Activated T-helper 1 cell treated with Interleukin-2 at 50 U/mL for 16 hours (primary cell): ENCODE measurements around the gene FITM1.
A peak's percentile ranks its signal among the peaks of the same experiment; 100 is the strongest.

Source experiments
- DNase-seq: peaks from one replicate; pipeline ENCODE4 v3.0.0-alpha.2; 2020; ENCODE audit warnings: low read depth

The FITM1 gene

DNA sequence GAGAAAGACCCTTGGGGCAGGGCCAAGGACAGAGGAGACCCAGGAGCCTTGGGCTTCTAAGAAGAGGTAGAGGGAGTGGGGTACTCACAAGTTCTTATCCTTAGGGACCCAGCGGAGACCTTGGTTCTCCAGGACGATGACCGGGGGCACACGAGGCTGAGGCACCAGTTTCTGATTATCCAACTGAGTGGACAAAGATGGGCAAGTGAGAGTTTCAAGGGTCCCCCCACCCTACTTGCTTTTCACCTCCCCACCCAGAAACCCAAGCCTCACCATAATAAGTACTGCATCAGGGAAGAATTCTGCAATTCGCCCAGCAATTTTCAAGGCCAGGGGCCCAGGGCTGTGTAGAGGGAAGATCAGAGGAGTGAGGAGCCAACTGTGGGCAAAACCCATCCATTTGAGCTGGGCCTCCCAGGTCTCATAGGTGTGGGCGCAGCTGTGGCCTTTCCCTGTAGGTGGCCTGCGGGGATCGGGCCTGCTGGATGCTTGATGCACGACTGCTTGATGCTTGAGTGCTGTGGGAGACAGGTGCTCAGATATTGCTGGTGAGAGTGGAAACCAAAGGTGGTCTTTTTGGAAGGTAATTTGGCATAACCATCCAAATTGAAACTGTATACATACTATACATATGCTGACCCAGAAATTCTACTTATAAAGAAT is 8.9 kb downstream of the FITM1 start:
- DNase-seq = no peak

GRCh38 chr14:24141097-24141880 is 10.8 kb downstream of the FITM1 start, which contains the start of gene EMC9:
Gene EMC9 (minus strand): TSS chr14:24141591. CDS start chr14:24141304, 287 bp downstream.
- peak; percentile 99 for DNase-seq

DNA sequence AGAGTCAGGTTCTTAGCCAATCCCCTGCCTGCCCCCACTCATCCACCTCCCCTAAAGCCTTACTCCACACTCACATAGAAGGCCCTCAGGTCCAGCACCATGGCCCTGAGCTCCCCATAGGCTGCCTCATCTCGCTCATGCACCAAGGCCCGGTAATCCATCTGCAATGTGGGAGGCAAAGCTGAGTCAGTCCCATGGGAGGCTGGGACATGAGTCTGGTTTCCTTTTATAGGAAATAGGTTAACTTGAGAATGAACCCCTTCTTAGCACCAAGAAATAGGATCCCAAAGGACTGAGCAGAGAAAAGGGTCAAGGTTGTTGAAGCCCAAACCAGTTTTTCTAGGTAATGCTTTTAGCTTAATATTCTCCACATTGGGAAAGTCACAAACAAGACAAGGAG is 13.1 kb downstream of the FITM1 start:
- no peak for DNase-seq

- no peak for DNase-seq
These were observed 14.0 kb downstream of the FITM1 start for GRCh38 chr14:24144451-24144850.

GRCh38 chr14:24145219-24145618 is 14.8 kb downstream of the FITM1 start:
- no peak for DNase-seq

- DNase-seq = no peak
These were observed 15.4 kb downstream of the FITM1 start for GRCh38 chr14:24145690-24146452.

DNA sequence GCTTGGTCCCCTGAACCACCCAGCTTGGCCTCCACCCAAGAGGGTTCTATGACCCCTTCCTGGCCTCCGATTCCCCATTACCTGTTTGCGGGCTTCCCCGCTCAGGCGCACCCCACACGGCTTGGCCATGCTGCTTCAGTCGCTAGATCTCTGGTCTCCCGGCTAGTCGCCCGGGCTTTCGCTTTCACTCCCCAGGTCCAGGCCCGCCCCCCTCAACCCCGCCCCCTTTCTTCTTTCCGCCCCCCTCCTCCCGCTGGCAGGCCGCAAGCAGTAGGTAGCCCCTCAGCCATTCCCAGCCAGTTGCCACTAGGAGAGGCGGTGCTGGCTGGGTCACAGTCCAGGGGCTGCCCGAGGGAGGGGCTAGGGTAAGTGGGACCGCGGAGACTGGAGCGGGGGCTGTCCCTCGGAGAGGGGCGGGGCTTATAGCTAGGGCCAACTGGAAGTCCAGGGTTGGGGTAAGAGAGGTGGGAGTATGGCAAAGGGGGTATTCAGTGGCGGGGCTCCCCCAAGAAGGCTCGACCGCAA is 16.1 kb downstream of the FITM1 start, which contains the start of gene PSME2:
TSS of gene PSME2 (minus strand) at position 158 of the 525 bp plus-strand sequence. CDS start at position 129, 29 bp downstream.
- peak; percentile 70 for DNase-seq

- peak; percentile 96 for DNase-seq
These were observed 16.7 kb downstream of the FITM1 start, which contains the start of gene RNF31 for GRCh38 chr14:24146978-24147760. Gene RNF31 (plus strand): TSS chr14:24147498. CDS start chr14:24147699, 201 bp downstream.

DNA sequence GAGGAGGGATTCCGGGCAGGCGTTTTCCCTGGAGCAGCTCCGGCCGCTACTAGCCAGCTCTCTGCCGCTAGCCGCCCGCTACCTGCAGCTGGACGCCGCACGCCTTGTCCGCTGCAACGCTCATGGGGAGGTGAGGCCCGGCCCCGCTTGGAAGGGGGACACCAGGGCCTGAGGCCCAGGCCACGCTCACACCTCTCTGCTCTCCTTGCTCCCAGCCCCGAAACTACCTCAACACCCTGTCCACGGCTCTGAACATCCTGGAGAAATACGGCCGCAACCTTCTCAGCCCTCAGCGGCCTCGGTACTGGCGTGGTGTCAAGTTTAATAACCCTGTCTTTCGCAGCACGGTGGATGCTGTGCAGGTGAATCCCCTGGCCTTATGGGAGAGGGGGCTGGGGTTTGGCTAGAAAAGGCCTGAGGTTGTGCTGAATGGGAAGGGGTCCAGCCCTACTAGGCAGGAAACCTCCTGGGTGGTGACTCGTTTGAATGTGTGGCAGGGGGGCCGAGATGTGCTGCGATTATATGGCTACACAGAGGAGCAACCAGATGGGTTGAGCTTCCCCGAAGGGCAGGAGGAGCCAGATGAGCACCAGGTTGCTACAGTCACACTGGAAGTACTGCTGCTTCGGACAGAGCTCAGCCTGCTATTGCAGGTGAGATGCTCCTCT is 17.4 kb downstream of the FITM1 start:
- DNase-seq = no peak

- no peak for DNase-seq
These were observed 19.0 kb downstream of the FITM1 start for GRCh38 chr14:24149302-24149969.

- DNase-seq = no peak
These were observed 19.6 kb downstream of the FITM1 start for GRCh38 chr14:24150061-24150460.

DNA sequence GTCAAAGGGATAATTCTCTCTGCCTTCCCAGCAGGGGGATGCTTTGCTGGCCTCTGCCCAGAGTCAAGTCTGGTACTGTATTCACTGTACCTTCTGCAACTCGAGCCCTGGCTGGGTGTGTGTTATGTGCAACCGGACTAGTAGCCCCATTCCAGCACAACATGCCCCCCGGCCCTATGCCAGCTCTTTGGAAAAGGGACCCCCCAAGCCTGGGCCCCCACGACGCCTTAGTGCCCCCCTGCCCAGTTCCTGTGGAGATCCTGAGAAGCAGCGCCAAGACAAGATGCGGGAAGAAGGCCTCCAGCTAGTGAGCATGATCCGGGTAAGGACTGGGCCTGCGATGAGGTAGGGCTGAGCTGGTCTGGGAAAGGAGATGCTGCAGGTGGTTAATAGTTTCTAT is 20.1 kb downstream of the FITM1 start:
- DNase-seq = no peak

DNA sequence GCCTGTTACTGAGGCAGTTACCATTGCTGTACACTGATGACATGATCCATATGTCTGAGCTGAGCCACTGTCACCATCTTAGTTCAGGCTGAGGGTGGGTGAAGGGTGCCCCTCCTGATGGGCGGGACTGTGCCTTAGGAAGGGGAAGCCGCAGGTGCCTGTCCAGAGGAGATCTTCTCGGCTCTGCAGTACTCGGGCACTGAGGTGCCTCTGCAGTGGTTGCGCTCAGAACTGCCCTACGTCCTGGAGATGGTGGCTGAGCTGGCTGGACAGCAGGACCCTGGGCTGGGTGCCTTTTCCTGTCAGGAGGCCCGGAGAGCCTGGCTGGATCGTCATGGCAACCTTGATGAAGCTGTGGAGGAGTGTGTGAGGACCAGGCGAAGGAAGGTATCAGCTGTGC is 20.5 kb downstream of the FITM1 start:
- DNase-seq = no peak

DNA sequence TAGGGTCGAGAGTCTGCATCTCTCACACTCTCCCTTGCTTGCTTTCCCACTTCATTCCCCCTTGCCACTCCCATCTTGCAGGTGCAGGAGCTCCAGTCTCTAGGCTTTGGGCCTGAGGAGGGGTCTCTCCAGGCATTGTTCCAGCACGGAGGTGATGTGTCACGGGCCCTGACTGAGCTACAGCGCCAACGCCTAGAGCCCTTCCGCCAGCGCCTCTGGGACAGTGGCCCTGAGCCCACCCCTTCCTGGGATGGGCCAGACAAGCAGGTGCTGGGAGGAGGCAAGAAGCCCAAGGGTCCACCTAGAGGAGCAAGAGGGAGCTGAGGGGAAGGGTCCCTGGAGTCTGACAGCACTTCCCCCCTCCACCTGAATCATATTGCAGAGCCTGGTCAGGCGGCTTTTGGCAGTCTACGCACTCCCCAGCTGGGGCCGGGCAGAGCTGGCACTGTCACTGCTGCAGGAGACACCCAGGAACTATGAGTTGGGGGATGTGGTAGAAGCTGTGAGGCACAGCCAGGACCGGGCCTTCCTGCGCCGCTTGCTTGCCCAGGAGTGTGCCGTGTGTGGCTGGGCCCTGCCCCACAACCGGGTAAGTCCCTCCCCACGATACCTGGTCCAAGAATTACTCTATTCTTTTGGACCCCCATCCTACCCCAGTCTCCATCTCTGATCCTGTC is 21.1 kb downstream of the FITM1 start:
- DNase-seq = no peak

DNA sequence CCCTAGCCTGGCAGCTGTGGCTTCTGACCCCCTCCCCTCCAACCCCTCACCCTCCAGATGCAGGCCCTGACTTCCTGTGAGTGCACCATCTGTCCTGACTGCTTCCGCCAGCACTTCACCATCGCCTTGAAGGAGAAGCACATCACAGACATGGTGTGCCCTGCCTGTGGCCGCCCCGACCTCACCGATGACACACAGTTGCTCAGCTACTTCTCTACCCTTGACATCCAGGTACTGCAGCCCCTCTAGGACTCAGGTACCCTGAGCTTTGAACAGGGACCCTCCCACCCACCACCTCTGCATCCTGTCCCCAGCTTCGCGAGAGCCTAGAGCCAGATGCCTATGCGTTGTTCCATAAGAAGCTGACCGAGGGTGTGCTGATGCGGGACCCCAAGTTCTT is 24.6 kb downstream of the FITM1 start:
- DNase-seq = no peak

DNA sequence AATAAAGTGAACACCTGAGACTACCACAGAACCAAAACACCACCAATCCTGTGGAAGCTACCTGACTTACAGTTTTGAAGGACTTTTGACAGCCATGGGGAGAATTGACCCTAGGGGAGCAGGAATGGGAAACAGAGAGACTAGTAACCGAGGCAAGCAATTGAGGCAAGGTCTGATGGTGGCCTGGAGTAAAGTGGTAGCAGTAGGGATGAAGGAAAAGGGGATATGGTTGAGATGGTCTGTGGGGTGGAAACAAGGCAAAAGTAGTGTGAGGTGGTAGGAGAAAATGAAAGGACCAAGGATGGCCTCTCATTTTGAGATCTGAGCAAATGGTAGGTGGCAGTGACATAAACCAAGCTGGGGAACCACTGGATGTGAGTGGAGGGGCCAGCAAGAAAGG is 26.4 kb downstream of the FITM1 start:
- no peak for DNase-seq

DNA sequence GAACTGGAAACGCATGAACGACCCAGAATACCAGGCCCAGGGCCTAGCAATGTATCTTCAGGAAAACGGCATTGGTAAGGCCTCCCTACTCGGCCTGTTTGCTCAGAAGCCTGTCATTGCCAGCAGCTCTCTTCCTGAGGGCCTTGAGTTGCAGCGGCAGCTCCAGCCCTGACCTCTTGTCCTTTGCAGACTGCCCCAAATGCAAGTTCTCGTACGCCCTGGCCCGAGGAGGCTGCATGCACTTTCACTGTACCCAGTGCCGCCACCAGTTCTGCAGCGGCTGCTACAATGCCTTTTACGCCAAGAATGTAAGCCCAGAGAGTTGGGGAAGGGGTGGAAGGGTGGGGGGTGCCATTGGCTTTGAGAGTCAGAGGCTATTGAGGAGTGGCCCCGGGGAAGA is 26.9 kb downstream of the FITM1 start:
- DNase-seq = no peak

DNA sequence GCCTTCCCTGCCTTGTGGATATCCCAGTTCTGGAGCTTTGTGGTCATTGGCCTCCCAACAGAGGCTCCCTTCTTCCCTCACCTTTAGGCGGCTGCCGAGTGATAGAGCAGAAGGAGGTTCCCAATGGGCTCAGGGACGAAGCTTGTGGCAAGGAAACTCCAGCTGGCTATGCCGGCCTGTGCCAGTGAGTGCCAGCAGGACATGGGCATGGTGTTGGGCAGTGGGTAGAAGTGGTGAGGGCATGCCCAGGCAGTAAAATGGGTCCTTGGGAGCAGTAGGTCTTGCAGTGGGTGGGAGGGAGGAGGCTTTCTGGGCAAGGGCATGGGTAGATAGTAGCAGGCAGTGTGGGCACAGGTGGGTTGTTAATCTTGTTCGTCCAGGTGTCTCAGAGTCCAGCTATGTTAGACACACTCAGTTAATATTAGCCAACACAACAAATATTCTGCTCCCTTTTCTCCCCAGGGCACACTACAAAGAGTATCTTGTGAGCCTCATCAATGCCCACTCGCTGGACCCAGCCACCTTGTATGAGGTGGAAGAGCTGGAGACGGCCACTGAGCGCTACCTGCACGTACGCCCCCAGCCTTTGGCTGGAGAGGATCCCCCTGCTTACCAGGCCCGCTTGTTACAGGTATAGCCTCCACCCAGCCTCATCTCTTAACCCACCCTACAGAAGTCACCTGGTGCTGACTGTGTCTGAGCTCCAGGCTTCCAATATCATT is 29.5 kb downstream of the FITM1 start:
- DNase-seq = no peak

DNA sequence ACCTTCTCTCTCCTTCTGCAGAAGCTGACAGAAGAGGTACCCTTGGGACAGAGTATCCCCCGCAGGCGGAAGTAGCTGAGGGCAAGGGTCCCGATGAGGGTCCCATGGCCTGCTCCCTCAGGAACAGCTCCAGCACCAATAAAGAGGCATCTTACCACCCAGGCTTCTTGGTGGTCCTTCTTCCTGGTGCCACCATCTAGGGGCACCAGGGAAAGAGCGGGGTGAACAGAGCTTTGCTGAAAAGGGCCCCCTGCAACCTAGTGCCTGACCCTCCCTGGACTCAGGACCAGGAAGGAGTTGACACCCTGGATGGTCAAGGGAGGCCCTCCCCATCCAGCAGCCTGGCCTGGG is 30.0 kb downstream of the FITM1 start:
- DNase-seq = no peak
